Omental fat pad (tissue), 4 donors: ENCODE results near the gene CCDC77. TPM values are rescaled to one million over a fixed set of nuclear protein-coding genes. Genes with fewer than 3 reads are reported as not detected.

Experiments
- ATAC-seq: fragments of 150-250 bp; one replicate; pipeline ENCODE4 v1.9.1; 2016; ENCODE audit warnings: mild to moderate bottlenecking, moderate library complexity; ENCODE audit not compliant: low FRiP score
- DNase-seq: peaks from one replicate; pipeline ENCODE4 v3.0.0-alpha.2; 2019; ENCODE audit warnings: low spot score
- CTCF ChIP-seq, 3 donors: fragments of 450-650 bp; IDR thresholded peaks; one replicate each; pipeline ENCODE4 v1.5.1; 2016 to 2017; ENCODE audit warnings: antibody characterized with exemption in 3 of 3, mild to moderate bottlenecking in 3 of 3, moderate library complexity in 2 of 3
- total RNA-seq, 4 donors: library from RNA; depleted of rRNA; stranded (reverse); fragments of >200 nt; gene quantifications; one replicate each; pipeline ENCODE4 v1.1.0, GENCODE V29; 2016

CCDC77 gene
- total RNA-seq, 4 donors from 2014 or later: 4.2 to 9.6 (median 5.5) TPM

GRCh38 chr12:460261-461230 is 59.1 kb downstream of the CCDC77 start:
- no peak for DNase-seq
- ATAC-seq: peak; percentile 61
- no peak for TF ChIP-seq CTCF (IDR thresholded peaks at IDR 0.05)

DNA sequence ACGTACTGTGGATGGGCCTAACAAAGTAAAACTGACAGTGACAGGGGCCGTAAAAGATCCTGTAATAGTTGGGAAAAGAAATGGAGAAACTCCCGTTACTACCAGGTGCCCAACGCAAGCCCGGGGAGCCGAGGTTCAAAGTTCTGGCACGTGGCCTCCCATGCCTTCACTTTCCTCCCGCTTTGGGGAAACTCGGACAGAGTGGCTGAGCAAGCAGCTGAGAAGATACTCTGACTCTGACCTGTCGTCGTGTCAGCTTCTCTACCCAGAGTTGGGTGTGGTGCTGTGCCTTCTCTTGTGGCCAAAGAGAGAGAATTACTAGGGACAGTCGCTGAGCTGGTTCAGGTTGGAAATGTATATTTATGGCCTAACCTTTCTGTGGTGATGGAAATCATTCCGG is 60.0 kb downstream of the CCDC77 start:
- no peak for TF ChIP-seq CTCF (IDR thresholded peaks at IDR 0.05)
- no peak for ATAC-seq
- no peak for DNase-seq

GRCh38 chr12:462936-463705 is 61.7 kb downstream of the CCDC77 start:
- no peak for TF ChIP-seq CTCF (IDR thresholded peaks at IDR 0.05)
- DNase-seq: no peak
- ATAC-seq: no peak

DNA sequence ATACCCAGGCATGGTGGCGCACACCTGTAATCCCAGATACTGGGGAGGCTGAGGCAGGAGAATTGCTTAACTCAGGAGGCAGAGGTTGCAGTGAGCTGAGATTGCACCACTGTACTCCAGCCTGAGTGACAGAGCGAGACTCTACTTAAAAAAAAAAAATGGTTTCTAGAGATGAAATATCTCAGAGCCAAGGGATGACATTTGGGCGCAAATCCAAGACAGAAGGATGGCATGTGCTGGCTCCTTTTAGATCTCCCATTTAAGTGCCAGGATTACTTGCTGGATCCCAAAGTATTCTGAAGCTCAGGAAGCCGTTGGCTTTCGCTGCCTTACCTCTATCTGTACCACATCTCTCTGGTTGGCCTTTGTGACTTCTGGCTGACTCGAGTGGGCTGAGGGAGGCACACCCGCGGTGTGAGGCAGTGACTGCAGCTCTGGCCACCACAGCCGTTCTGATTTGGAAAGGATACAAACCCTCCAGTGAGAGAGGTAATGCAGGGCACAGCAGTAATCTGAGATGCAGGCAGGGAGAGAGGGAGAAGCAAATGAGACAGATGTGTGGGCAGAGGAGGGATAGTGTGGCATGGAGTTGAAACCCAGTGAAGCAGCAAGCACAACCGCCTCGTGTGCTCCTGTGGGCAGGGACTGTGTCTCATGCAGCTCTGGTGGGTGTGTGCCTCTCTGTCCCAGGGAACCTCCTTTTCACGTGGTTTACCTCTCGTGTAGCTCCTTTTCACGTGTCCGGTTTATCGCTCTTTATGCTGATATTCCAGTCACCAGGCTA is 63.2 kb downstream of the CCDC77 start:
- no peak for ATAC-seq
- TF ChIP-seq CTCF (IDR thresholded peaks at IDR 0.05): no peak
- no peak for DNase-seq

DNA sequence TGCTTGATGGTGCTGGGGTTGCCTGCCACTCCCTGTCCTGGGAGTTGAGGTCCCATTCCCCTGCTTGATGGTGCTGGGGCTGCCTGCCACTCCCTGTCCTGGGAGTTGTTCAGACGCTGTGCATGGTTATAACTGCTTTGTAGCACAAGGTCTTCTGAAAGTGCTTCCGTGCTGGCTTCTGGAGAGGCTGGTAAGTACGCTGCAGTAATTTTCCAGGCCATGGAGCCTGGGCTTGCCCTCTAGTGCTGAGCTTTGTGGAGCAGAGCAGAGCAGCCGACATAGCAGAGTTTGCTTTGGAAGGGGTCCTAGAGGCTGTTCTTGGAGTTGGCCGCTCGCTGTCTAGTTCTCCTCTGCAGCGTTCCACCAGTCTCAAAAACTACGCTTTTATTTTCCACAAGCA is 64.6 kb downstream of the CCDC77 start:
- DNase-seq: no peak
- ATAC-seq: no peak
- no peak for TF ChIP-seq CTCF (IDR thresholded peaks at IDR 0.05)

GRCh38 chr12:466762-467161 is 65.3 kb downstream of the CCDC77 start:
- ATAC-seq: no peak
- no peak for DNase-seq
- TF ChIP-seq CTCF (IDR thresholded peaks at IDR 0.05): no peak
